Ishikawa (cell line): ENCODE measurements around the gene SRCIN1.

Experiments
- CEBPB ChIP-seq: IDR thresholded peaks from 2 replicates; pipeline ENCODE4 v1.6.1; 2012
- CREB1 ChIP-seq: IDR thresholded peaks from 2 replicates; pipeline ENCODE4 v1.6.1; 2012; ENCODE audit warnings: low read depth
- EGR1 ChIP-seq: IDR thresholded peaks from 2 replicates; pipeline ENCODE4 v1.6.1; 2012
- EP300 ChIP-seq: IDR thresholded peaks from 2 replicates; pipeline ENCODE4 v1.6.1; 2012; ENCODE audit warnings: borderline replicate concordance
- FOXM1 ChIP-seq: IDR thresholded peaks from 2 replicates; pipeline ENCODE4 v1.6.1; 2012; ENCODE audit warnings: low read depth, borderline replicate concordance
- MAX ChIP-seq: IDR thresholded peaks from 2 replicates; pipeline ENCODE4 v1.6.1; 2012
- NFIC ChIP-seq: IDR thresholded peaks from 2 replicates; pipeline ENCODE4 v1.6.1; 2012
- RAD21 ChIP-seq: IDR thresholded peaks from 2 replicates; pipeline ENCODE4 v1.6.1; 2012; ENCODE audit warnings: low read depth
- REST ChIP-seq: IDR thresholded peaks from 2 replicates; pipeline ENCODE4 v1.6.1; 2012; ENCODE audit warnings: low read depth, mild to moderate bottlenecking
- TAF1 ChIP-seq: IDR thresholded peaks from 2 replicates; pipeline ENCODE4 v1.6.1; 2012; ENCODE audit warnings: low read depth, mild to moderate bottlenecking
- TCF12 ChIP-seq: IDR thresholded peaks from 2 replicates; pipeline ENCODE4 v1.6.1; 2012; ENCODE audit warnings: low read depth
- TEAD4 ChIP-seq: IDR thresholded peaks from 2 replicates; pipeline ENCODE4 v1.6.1; 2012
- USF1 ChIP-seq: IDR thresholded peaks from 2 replicates; pipeline ENCODE4 v1.6.1; 2012
- YY1 ChIP-seq: IDR thresholded peaks from 2 replicates; pipeline ENCODE4 v1.6.1; 2012; ENCODE audit warnings: low read depth
- ZBTB7A ChIP-seq: IDR thresholded peaks from 2 replicates; pipeline ENCODE4 v1.6.1; 2012; ENCODE audit warnings: low read depth

Gene SRCIN1

GRCh38 chr17:38551121-38551520 is 54.6 kb downstream of the SRCIN1 start:
- TF ChIP-seq FOXM1 (no peak), NFIC (no peak), USF1 (no peak), REST (no peak), MAX (no peak), CREB1 (no peak), EP300 (no peak), CEBPB (no peak), RAD21 (no peak), YY1 (no peak), EGR1 (no peak), TCF12 (no peak), TEAD4 (no peak), TAF1 (no peak), ZBTB7A (no peak)

GRCh38 chr17:38550661-38551060 is 55.1 kb downstream of the SRCIN1 start:
- TF ChIP-seq FOXM1 (no peak), EP300 (no peak), EGR1 (no peak), REST (no peak), CREB1 (no peak), TCF12 (no peak)

- TF ChIP-seq MAX = no peak
- no peak for TF ChIP-seq REST
- no peak for TF ChIP-seq CREB1
- no peak for TF ChIP-seq TEAD4
- TF ChIP-seq YY1 = no peak
Measured at GRCh38 chr17:38549285-38549684, 56.5 kb downstream of the SRCIN1 start.

- TF ChIP-seq TEAD4 (no peak), TCF12 (no peak), RAD21 (no peak), USF1 (no peak), CREB1 (no peak), TAF1 (no peak), FOXM1 (no peak), MAX (no peak), YY1 (no peak), REST (no peak), CEBPB (no peak), ZBTB7A (no peak), NFIC (no peak)
Measured at GRCh38 chr17:38547444-38547843, 58.3 kb downstream of the SRCIN1 start.
